Measurements from ENCODE around the gene SLC39A5.
"Not testable (repeated sequence)": the region's sequence is repeated elsewhere in the genome, so short reads cannot be mapped to it uniquely, and the experiment has no call there.

SLC39A5 gene

GRCh38 chr12:56258820-56259183, 29.0 kb downstream of the SLC39A5 start:
- peak overlapping the region; percentile 88 to 91 for H3K4me3 ChIP-seq (ENCODE audit: low read length in 2 of 2)
- no peaks in the 10 kb centered on the region for H3K9me3 ChIP-seq (ENCODE audit: control insufficient read depth in 2 of 2, low read length in 2 of 2)
- peak overlapping the region; percentile 79 for H3K27ac ChIP-seq (ENCODE audit: low read length)
- no peaks in the 10 kb centered on the region for H3K27me3 ChIP-seq (ENCODE audit: control insufficient read depth in 1 of 2, insufficient read depth in 2 of 2, low read length in 2 of 2)
- H3K9ac ChIP-seq (ENCODE audit: low read length in 2 of 2), result peak overlapping the region; percentile 75 to 80
- peaks cover 22 to 23% of the 10 kb centered on the region in 2 donors for H3K36me3 ChIP-seq (ENCODE audit: control insufficient read depth in 2 of 2, insufficient read depth in 2 of 2, low read length in 2 of 2)
- peaks cover 28% of the 10 kb centered on the region for H3K4me1 ChIP-seq (ENCODE audit: control insufficient read depth, insufficient read depth, low read length)

- Histone ChIP-seq H3K36me3 (ENCODE audit: control insufficient read depth in 2 of 2, insufficient read depth in 2 of 2, low read length in 2 of 2) (peaks cover 9 to 13% of the 10 kb centered on the region in 2 donors), H3K27ac (ENCODE audit: low read length) (no peak overlapping the region), H3K4me3 (ENCODE audit: low read length in 2 of 2) (no peak overlapping the region), H3K9ac (ENCODE audit: low read length in 2 of 2) (no peak overlapping the region), H3K9me3 (ENCODE audit: control insufficient read depth in 2 of 2, low read length in 2 of 2) (no peaks in the 10 kb centered on the region), H3K4me1 (ENCODE audit: control insufficient read depth, insufficient read depth, low read length) (peaks cover 28% of the 10 kb centered on the region), H3K27me3 (ENCODE audit: control insufficient read depth in 1 of 2, insufficient read depth in 2 of 2, low read length in 2 of 2) (no peaks in the 10 kb centered on the region)
Measured at GRCh38 chr12:56260380-56260779, 30.5 kb downstream of the SLC39A5 start.

- Histone ChIP-seq H3K27ac (ENCODE audit: low read length) (no peak overlapping the region), H3K4me1 (ENCODE audit: control insufficient read depth, insufficient read depth, low read length) (peaks cover 26% of the 10 kb centered on the region), H3K27me3 (ENCODE audit: control insufficient read depth in 1 of 2, insufficient read depth in 2 of 2, low read length in 2 of 2) (no peaks in the 10 kb centered on the region), H3K4me3 (ENCODE audit: low read length in 2 of 2) (no peak overlapping the region), H3K9ac (ENCODE audit: low read length in 2 of 2) (no peak overlapping the region), H3K36me3 (ENCODE audit: control insufficient read depth in 2 of 2, insufficient read depth in 2 of 2, low read length in 2 of 2) (peaks cover 3 to 8% of the 10 kb centered on the region in 2 donors), H3K9me3 (ENCODE audit: control insufficient read depth in 2 of 2, low read length in 2 of 2) (no peaks in the 10 kb centered on the region)
Measured at GRCh38 chr12:56260921-56261320, 31.1 kb downstream of the SLC39A5 start.

GRCh38 chr12:56261503-56262232, 31.8 kb downstream of the SLC39A5 start:
- H3K4me1 ChIP-seq (ENCODE audit: control insufficient read depth, insufficient read depth, low read length), result peaks cover 25% of the 10 kb centered on the region
- H3K9me3 ChIP-seq (ENCODE audit: control insufficient read depth in 2 of 2, low read length in 2 of 2), result no peaks in the 10 kb centered on the region
- no peak overlapping the region for H3K27ac ChIP-seq (ENCODE audit: low read length)
- no peak overlapping the region for H3K9ac ChIP-seq (ENCODE audit: low read length in 2 of 2)
- H3K36me3 ChIP-seq (ENCODE audit: control insufficient read depth in 2 of 2, insufficient read depth in 2 of 2, low read length in 2 of 2), result peaks cover 0 to 3% of the 10 kb centered on the region in 2 donors
- no peak overlapping the region for H3K4me3 ChIP-seq (ENCODE audit: low read length in 2 of 2)
- no peaks in the 10 kb centered on the region for H3K27me3 ChIP-seq (ENCODE audit: control insufficient read depth in 1 of 2, insufficient read depth in 2 of 2, low read length in 2 of 2)

- H3K27ac ChIP-seq (ENCODE audit: low read length); H3K36me3 ChIP-seq (ENCODE audit: control insufficient read depth in 2 of 2, insufficient read depth in 2 of 2, low read length in 2 of 2); H3K9me3 ChIP-seq (ENCODE audit: control insufficient read depth in 2 of 2, low read length in 2 of 2): not testable (repeated sequence)
Measured at GRCh38 chr12:56262955-56263354, 33.1 kb downstream of the SLC39A5 start.

GRCh38 chr12:56266068-56266692, 36.3 kb downstream of the SLC39A5 start:
- Histone ChIP-seq H3K36me3 (ENCODE audit: control insufficient read depth in 2 of 2, insufficient read depth in 2 of 2, low read length in 2 of 2) (peaks cover 9 to 14% of the 10 kb centered on the region in 2 donors), H3K4me1 (ENCODE audit: control insufficient read depth, insufficient read depth, low read length) (peaks cover 19% of the 10 kb centered on the region), H3K4me3 (ENCODE audit: low read length in 2 of 2) (peak overlapping the region; percentile 56 to 86), H3K9ac (ENCODE audit: low read length in 2 of 2) (peak overlapping the region; percentile 65 to 91), H3K27ac (ENCODE audit: low read length) (peak overlapping the region; percentile 92)
- not testable (repeated sequence) for H3K9me3 ChIP-seq (ENCODE audit: control insufficient read depth in 2 of 2, low read length in 2 of 2); H3K27me3 ChIP-seq (ENCODE audit: control insufficient read depth in 1 of 2, insufficient read depth in 2 of 2, low read length in 2 of 2)

More at GRCh38 chr12:56262955-56263354, 33.1 kb downstream of the SLC39A5 start:
- peaks cover 24% of the 10 kb centered on the region for H3K4me1 ChIP-seq (ENCODE audit: control insufficient read depth, insufficient read depth, low read length)
- H3K4me3 ChIP-seq (ENCODE audit: low read length in 2 of 2); H3K9ac ChIP-seq (ENCODE audit: low read length in 2 of 2); H3K27me3 ChIP-seq (ENCODE audit: control insufficient read depth in 1 of 2, insufficient read depth in 2 of 2, low read length in 2 of 2): not testable (repeated sequence)

GRCh38 chr12:56266693-56267442, 37.0 kb downstream of the SLC39A5 start, which contains the start of gene COQ10A:
Gene COQ10A (plus strand): TSS chr12:56266942. CDS start chr12:56267119, 177 bp downstream.
- H3K36me3 ChIP-seq (ENCODE audit: control insufficient read depth in 2 of 2, insufficient read depth in 2 of 2, low read length in 2 of 2), result peaks cover 12 to 14% of the 10 kb centered on the region in 2 donors
- peaks cover 19% of the 10 kb centered on the region for H3K4me1 ChIP-seq (ENCODE audit: control insufficient read depth, insufficient read depth, low read length)
- no peaks in the 10 kb centered on the region for H3K27me3 ChIP-seq (ENCODE audit: control insufficient read depth in 1 of 2, insufficient read depth in 2 of 2, low read length in 2 of 2)
- H3K4me3 ChIP-seq (ENCODE audit: low read length in 2 of 2), result peak within 1 kb of the TSS; percentile 56 to 86
- peak within 1 kb of the TSS; percentile 92 for H3K27ac ChIP-seq (ENCODE audit: low read length)
- peak within 1 kb of the TSS; percentile 65 to 91 for H3K9ac ChIP-seq (ENCODE audit: low read length in 2 of 2)
- no peaks in the 10 kb centered on the region for H3K9me3 ChIP-seq (ENCODE audit: control insufficient read depth in 2 of 2, low read length in 2 of 2)

- Histone ChIP-seq H3K9me3 (ENCODE audit: control insufficient read depth in 2 of 2, low read length in 2 of 2) (no peaks in the 10 kb centered on the region), H3K27me3 (ENCODE audit: control insufficient read depth in 1 of 2, insufficient read depth in 2 of 2, low read length in 2 of 2) (no peaks in the 10 kb centered on the region), H3K36me3 (ENCODE audit: control insufficient read depth in 2 of 2, insufficient read depth in 2 of 2, low read length in 2 of 2) (peaks cover 12 to 14% of the 10 kb centered on the region in 2 donors), H3K27ac (ENCODE audit: low read length) (peak overlapping the region; percentile 92), H3K9ac (ENCODE audit: low read length in 2 of 2) (peak overlapping the region; percentile 65 to 85), H3K4me3 (ENCODE audit: low read length in 2 of 2) (peak overlapping the region; percentile 56 to 86), H3K4me1 (ENCODE audit: control insufficient read depth, insufficient read depth, low read length) (peaks cover 19% of the 10 kb centered on the region)
Measured at GRCh38 chr12:56267443-56268071, 37.7 kb downstream of the SLC39A5 start.

GRCh38 chr12:56271031-56271430, 41.2 kb downstream of the SLC39A5 start:
- H3K27me3 ChIP-seq (ENCODE audit: control insufficient read depth in 1 of 2, insufficient read depth in 2 of 2, low read length in 2 of 2), result no peaks in the 10 kb centered on the region
- peak overlapping the region; percentile 18 for H3K27ac ChIP-seq (ENCODE audit: low read length)
- peaks cover 19% of the 10 kb centered on the region for H3K4me1 ChIP-seq (ENCODE audit: control insufficient read depth, insufficient read depth, low read length)
- H3K9me3 ChIP-seq (ENCODE audit: control insufficient read depth in 2 of 2, low read length in 2 of 2), result no peaks in the 10 kb centered on the region
- no peak overlapping the region for H3K4me3 ChIP-seq (ENCODE audit: low read length in 2 of 2)
- H3K9ac ChIP-seq (ENCODE audit: low read length in 2 of 2), result peak overlapping the region in 1 of 2 donors; percentile 16
- peaks cover 38 to 42% of the 10 kb centered on the region in 2 donors for H3K36me3 ChIP-seq (ENCODE audit: control insufficient read depth in 2 of 2, insufficient read depth in 2 of 2, low read length in 2 of 2)

GRCh38 chr12:56272468-56272867, 42.6 kb downstream of the SLC39A5 start:
- not testable (repeated sequence) for H3K9me3 ChIP-seq (ENCODE audit: control insufficient read depth in 2 of 2, low read length in 2 of 2); H3K27me3 ChIP-seq (ENCODE audit: control insufficient read depth in 1 of 2, insufficient read depth in 2 of 2, low read length in 2 of 2); H3K27ac ChIP-seq (ENCODE audit: low read length); H3K4me3 ChIP-seq (ENCODE audit: low read length in 2 of 2); H3K9ac ChIP-seq (ENCODE audit: low read length in 2 of 2); H3K4me1 ChIP-seq (ENCODE audit: control insufficient read depth, insufficient read depth, low read length)
- H3K36me3 ChIP-seq (ENCODE audit: control insufficient read depth in 2 of 2, insufficient read depth in 2 of 2, low read length in 2 of 2), result peaks cover 43 to 45% of the 10 kb centered on the region in 2 donors

Measured in stomach smooth muscle (tissue), 2 donors.